ENCODE data around the gene SPATA20.
A peak's percentile ranks its signal among the peaks of the same experiment; 100 is the strongest.

Gene SPATA20

DNA sequence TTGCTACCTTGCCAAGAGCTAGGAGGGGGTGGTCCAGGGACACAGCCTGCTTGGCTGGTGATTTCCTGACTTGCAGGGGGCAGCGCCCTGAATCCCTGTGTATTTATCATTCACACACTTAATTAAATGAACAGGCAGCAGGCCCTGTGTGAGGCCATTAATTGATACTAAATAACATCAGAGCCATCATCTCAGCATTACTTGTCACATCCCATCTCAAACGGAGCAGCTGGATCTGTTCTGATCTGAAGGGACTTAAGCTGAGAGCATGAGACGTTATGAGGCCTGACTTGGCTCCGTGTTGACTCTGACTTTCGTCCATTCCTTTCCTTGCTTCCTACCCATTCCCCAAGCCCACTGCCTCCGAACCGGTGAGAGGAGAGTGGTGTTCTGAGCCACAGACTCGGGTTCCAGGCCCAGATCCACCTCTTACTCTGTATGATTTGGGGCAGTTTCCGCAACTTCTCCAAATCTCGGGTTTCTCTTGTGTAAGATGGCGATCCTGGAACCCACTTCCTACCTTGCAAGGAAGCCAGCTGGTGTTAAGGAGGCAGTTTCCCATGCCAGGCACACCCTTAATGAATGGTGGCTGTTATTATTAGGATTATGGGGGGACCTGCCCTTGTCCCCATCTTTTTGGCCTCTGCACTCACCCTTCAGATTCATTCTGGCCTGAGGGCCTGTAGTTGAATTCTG, 47.3 kb downstream of the SPATA20 start:
- TF ChIP-seq, protein P1, sequence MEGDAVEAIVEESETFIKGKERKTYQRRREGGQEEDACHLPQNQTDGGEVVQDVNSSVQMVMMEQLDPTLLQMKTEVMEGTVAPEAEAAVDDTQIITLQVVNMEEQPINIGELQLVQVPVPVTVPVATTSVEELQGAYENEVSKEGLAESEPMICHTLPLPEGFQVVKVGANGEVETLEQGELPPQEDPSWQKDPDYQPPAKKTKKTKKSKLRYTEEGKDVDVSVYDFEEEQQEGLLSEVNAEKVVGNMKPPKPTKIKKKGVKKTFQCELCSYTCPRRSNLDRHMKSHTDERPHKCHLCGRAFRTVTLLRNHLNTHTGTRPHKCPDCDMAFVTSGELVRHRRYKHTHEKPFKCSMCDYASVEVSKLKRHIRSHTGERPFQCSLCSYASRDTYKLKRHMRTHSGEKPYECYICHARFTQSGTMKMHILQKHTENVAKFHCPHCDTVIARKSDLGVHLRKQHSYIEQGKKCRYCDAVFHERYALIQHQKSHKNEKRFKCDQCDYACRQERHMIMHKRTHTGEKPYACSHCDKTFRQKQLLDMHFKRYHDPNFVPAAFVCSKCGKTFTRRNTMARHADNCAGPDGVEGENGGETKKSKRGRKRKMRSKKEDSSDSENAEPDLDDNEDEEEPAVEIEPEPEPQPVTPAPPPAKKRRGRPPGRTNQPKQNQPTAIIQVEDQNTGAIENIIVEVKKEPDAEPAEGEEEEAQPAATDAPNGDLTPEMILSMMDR (IDR thresholded peaks at IDR 0.05) = no peak
- Histone ChIP-seq H3K27me3 (ENCODE audit: control insufficient read depth, insufficient read depth, low read length) (no peaks in the 10 kb centered on the region), H3K4me2 (ENCODE audit: low read length) (no peak overlapping the region), H3K27ac (no peak overlapping the region), H3K4me1 (peaks cover 3% of the 10 kb centered on the region), H3K9ac (no peak overlapping the region), H3K4me3 (ENCODE audit: low read depth, low read length) (no peak overlapping the region), H3K9me3 (ENCODE audit: control insufficient read depth, low read length) (no peaks in the 10 kb centered on the region), H3K79me2 (no peaks in the 10 kb centered on the region), H3K36me3 (ENCODE audit: control insufficient read depth, insufficient read depth, low read length) (no peaks in the 10 kb centered on the region), H2AFZ (no peak overlapping the region)

DNA sequence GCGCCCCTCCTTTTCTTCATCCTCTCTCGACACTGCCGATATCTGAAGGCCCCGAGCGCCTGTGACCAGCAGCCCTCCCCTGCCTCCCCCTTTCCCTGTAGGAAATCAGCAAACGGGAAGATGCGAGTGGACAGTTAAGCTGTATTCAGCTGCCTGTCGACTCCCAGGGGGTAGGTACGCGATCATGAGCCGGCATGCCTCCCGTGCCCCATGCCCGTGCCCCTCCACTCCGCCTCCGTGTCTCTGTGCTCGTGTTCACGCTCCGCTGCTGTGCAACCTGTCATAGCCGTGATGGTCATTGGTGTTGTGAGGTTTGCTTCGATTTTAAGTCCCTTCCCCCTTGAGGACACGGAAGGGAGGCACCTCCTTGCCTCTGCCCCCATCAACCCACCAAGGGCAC, 47.9 kb downstream of the SPATA20 start:
- Histone ChIP-seq H3K27ac (no peak overlapping the region), H2AFZ (no peak overlapping the region), H3K4me3 (ENCODE audit: low read depth, low read length) (no peak overlapping the region), H3K79me2 (no peaks in the 10 kb centered on the region), H3K9me3 (ENCODE audit: control insufficient read depth, low read length) (no peaks in the 10 kb centered on the region), H3K9ac (no peak overlapping the region), H3K4me2 (ENCODE audit: low read length) (no peak overlapping the region), H3K36me3 (ENCODE audit: control insufficient read depth, insufficient read depth, low read length) (no peaks in the 10 kb centered on the region), H3K27me3 (ENCODE audit: control insufficient read depth, insufficient read depth, low read length) (no peaks in the 10 kb centered on the region), H3K4me1 (no peaks in the 10 kb centered on the region)
- TF ChIP-seq, protein P1 (IDR thresholded peaks at IDR 0.05) = no peak

DNA sequence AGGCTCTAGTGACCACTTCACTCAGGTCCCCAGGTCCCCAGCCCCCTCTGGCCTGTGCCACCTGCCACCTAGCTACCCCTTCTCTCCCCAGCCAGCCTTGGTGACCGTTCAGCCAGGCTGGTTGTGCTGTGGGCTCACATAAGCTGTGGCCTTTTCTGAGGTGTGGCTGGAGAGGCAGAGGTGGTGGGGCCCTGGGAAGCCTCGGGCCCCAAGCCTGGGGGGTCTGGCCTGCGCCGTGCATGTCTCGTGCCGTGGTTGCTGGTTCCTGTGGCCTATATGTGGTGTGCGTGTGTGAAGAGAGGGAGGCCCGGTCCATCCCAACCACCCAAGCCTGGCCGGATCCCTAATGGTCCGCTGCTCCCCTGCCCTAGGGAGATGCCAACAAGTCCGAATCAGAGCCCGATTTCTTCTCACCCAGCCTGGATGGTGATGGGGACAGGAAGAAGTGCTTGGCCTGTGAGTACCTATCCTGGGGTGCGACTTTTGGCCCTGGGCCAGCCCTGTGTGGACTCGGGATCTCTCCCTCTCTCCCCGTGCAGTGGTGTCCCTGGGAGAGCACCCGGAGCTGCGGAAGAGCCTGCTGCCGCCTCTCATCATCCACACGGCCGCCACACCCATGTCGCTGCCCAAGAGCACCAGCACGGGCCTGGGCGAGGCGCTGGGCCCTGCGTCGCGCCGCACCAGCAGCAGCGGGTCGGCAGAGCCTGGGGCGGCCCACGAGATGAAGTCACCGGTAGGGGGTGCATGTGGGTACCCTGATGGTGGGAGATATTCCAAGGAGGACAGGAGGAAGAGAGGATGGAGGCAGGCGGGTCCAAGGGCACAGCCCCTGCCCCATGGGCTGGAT, 49.4 kb downstream of the SPATA20 start:
- Histone ChIP-seq H3K9me3 (ENCODE audit: control insufficient read depth, low read length) (no peaks in the 10 kb centered on the region), H3K27me3 (ENCODE audit: control insufficient read depth, insufficient read depth, low read length) (no peaks in the 10 kb centered on the region), H3K4me1 (no peaks in the 10 kb centered on the region), H3K4me3 (ENCODE audit: low read depth, low read length) (no peak overlapping the region), H3K4me2 (ENCODE audit: low read length) (no peak overlapping the region), H3K79me2 (no peaks in the 10 kb centered on the region), H3K36me3 (ENCODE audit: control insufficient read depth, insufficient read depth, low read length) (no peaks in the 10 kb centered on the region), H3K27ac (no peak overlapping the region), H2AFZ (no peak overlapping the region), H3K9ac (no peak overlapping the region)
- TF ChIP-seq, protein P1 (IDR thresholded peaks at IDR 0.05) = peak; percentile 12

DNA sequence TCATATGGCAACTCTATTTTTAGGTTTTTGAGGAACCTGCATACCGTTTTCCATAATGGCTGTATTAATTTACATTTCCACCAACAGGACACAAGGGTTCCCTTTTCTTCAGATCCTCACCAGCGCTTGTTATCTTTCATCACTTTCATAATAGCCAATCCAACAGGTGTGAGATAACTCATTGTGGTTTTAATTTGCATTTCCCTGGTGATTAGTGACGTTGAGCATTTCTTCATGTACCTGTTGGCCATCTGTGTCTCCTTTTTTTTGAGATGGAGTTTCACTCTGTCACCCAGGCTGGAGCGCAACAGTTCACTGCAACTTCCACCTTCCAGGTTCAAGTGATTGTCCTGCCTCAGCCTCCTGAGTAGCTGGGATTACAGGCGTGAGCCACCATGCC, 51.5 kb downstream of the SPATA20 start:
- H3K9ac ChIP-seq = no peak overlapping the region
- no peak overlapping the region for H2AFZ ChIP-seq
- no peaks in the 10 kb centered on the region for H3K4me1 ChIP-seq
- no peaks in the 10 kb centered on the region for H3K9me3 ChIP-seq (ENCODE audit: control insufficient read depth, low read length)
- H3K27me3 ChIP-seq (ENCODE audit: control insufficient read depth, insufficient read depth, low read length) = no peaks in the 10 kb centered on the region
- no peak overlapping the region for H3K4me3 ChIP-seq (ENCODE audit: low read depth, low read length)
- TF ChIP-seq, protein P1 (IDR thresholded peaks at IDR 0.05) = no peak
- H3K79me2 ChIP-seq = no peaks in the 10 kb centered on the region
- no peak overlapping the region for H3K27ac ChIP-seq
- no peaks in the 10 kb centered on the region for H3K36me3 ChIP-seq (ENCODE audit: control insufficient read depth, insufficient read depth, low read length)
- H3K4me2 ChIP-seq (ENCODE audit: low read length) = no peak overlapping the region

Measured in parathyroid adenoma (tissue), 2 donors.